H9 (cell line): Measurements from ENCODE around the gene SOHLH1. TPM values are rescaled to one million over a fixed set of nuclear protein-coding genes. Genes with fewer than 3 reads are reported as not detected.

ENCODE experiments used
- DNase-seq: peaks from one replicate; pipeline ENCODE4 v3.0.0-alpha.2; 2017
- H2AFZ ChIP-seq: one replicate; pipeline ENCODE4 v1.6.1; 2013; ENCODE audit warnings: mild to moderate bottlenecking, low read length, control low read depth, moderate library complexity
- H2AK5ac ChIP-seq: 2 replicates; pipeline ENCODE4 v1.6.1; 2013; ENCODE audit warnings: low read length, control low read depth, mixed read lengths; ENCODE audit not compliant: insufficient read length
- H2BK120ac ChIP-seq: one replicate; pipeline ENCODE4 v1.6.1; 2013; ENCODE audit warnings: low read depth, mild to moderate bottlenecking, low read length, control low read depth, inconsistent platforms; ENCODE audit not compliant: poor library complexity, severe bottlenecking
- H2BK12ac ChIP-seq: 2 replicates; pipeline ENCODE4 v1.6.1; 2013; ENCODE audit warnings: low read length, control low read depth, mixed read lengths, low read depth; ENCODE audit not compliant: insufficient read length
- H2BK15ac ChIP-seq: 2 replicates; pipeline ENCODE4 v1.6.1; 2013; ENCODE audit warnings: low read depth, low read length, control low read depth
- H2BK20ac ChIP-seq: one replicate; pipeline ENCODE4 v1.6.1; 2013; ENCODE audit warnings: low read depth, mild to moderate bottlenecking, low read length, control low read depth, inconsistent platforms; ENCODE audit not compliant: poor library complexity, severe bottlenecking
- H2BK5ac ChIP-seq: 2 replicates; pipeline ENCODE4 v1.6.1; 2013; ENCODE audit warnings: low read length, control low read depth, mixed read lengths; ENCODE audit not compliant: insufficient read length
- H3K14ac ChIP-seq: 2 replicates; pipeline ENCODE4 v1.6.1; 2013; ENCODE audit warnings: low read length, control low read depth; ENCODE audit not compliant: insufficient read depth
- H3K18ac ChIP-seq: 2 replicates; pipeline ENCODE4 v1.6.1; 2013; ENCODE audit warnings: low read depth, mild to moderate bottlenecking, mixed read lengths, low read length, control low read depth; ENCODE audit not compliant: insufficient read length
- H3K23ac ChIP-seq: 2 replicates; pipeline ENCODE4 v1.6.1; 2013; ENCODE audit warnings: low read length, control low read depth, mixed read lengths, low read depth; ENCODE audit not compliant: insufficient read length
- H3K23me2 ChIP-seq: 2 replicates; pipeline ENCODE4 v1.6.1; 2013; ENCODE audit warnings: low read depth, mild to moderate bottlenecking, mixed read lengths, low read length, control low read depth; ENCODE audit not compliant: insufficient read length, poor library complexity, severe bottlenecking
- H3K27ac ChIP-seq: 2 replicates; pipeline ENCODE4 v1.5.1; 2013; ENCODE audit warnings: low read length, control low read depth, mixed read lengths, low read depth; ENCODE audit not compliant: insufficient read length
- H3K27me3 ChIP-seq: 2 replicates; pipeline ENCODE4 v1.6.1; 2013; ENCODE audit warnings: low read length, control low read depth, inconsistent platforms; ENCODE audit not compliant: insufficient read depth
- H3K4ac ChIP-seq: 2 replicates; pipeline ENCODE4 v1.6.1; 2013; ENCODE audit warnings: low read depth, mild to moderate bottlenecking, control low read depth, inconsistent platforms, low read length, moderate library complexity
- H3K4me1 ChIP-seq: 2 replicates; pipeline ENCODE4 v1.6.1; 2013; ENCODE audit warnings: low read length, control low read depth, inconsistent platforms; ENCODE audit not compliant: insufficient read depth
- H3K4me2 ChIP-seq: 2 replicates; pipeline ENCODE4 v1.6.1; 2013; ENCODE audit warnings: low read length, control low read depth, mixed read lengths; ENCODE audit not compliant: insufficient read length, insufficient read depth
- H3K56ac ChIP-seq: 2 replicates; pipeline ENCODE4 v1.6.1; 2013; ENCODE audit warnings: low read depth, mild to moderate bottlenecking, mixed read lengths, low read length, control low read depth; ENCODE audit not compliant: insufficient read length
- H3K79me1 ChIP-seq: 2 replicates; pipeline ENCODE4 v1.6.1; 2013; ENCODE audit warnings: low read depth, mild to moderate bottlenecking, moderate library complexity, low read length, control low read depth, inconsistent platforms; ENCODE audit not compliant: insufficient read depth, poor library complexity, severe bottlenecking
- H3K79me2 ChIP-seq: 2 replicates; pipeline ENCODE4 v1.6.1; 2013; ENCODE audit warnings: low read length, control low read depth, inconsistent platforms; ENCODE audit not compliant: insufficient read depth
- H3K9ac ChIP-seq: 2 replicates; pipeline ENCODE4 v1.6.1; 2013; ENCODE audit warnings: low read length, control low read depth, mixed read lengths; ENCODE audit not compliant: insufficient read length; ENCODE audit errors: extremely low read depth
- H3K9me3 ChIP-seq: one replicate; pipeline ENCODE4 v1.6.1; 2013; ENCODE audit warnings: low read depth, low read length, inconsistent platforms; ENCODE audit not compliant: control insufficient read depth
- H3T11ph ChIP-seq: one replicate; pipeline ENCODE4 v1.6.1; 2013; ENCODE audit warnings: mild to moderate bottlenecking, low read length, control low read depth, inconsistent platforms
- H4K20me1 ChIP-seq: one replicate; pipeline ENCODE4 v1.6.1; 2013; ENCODE audit not compliant: control insufficient read depth, insufficient read length, insufficient read depth
- H4K5ac ChIP-seq: 2 replicates; pipeline ENCODE4 v1.6.1; 2013; ENCODE audit warnings: low read depth, mild to moderate bottlenecking, mixed read lengths, low read length, control low read depth; ENCODE audit not compliant: insufficient read length
- H4K8ac ChIP-seq: replicated peaks from 2 replicates; pipeline ENCODE4 v1.6.1; 2013; ENCODE audit warnings: low read length, control low read depth, mixed read lengths, low read depth; ENCODE audit not compliant: insufficient read length
- H4K91ac ChIP-seq: 2 replicates; pipeline ENCODE4 v1.6.1; 2013; ENCODE audit warnings: low read depth, mild to moderate bottlenecking, moderate library complexity, mixed read lengths, low read length, control low read depth; ENCODE audit not compliant: insufficient read length
- H3K27ac Mint-ChIP-seq, 3 experiments: 2 replicates in 2 of 3; 3 replicates in 1 of 3; pipeline ENCODE4 v1.8.0; 2020 to 2021; ENCODE audit warnings: mixed read lengths in 3 of 3, mild to moderate bottlenecking in 1 of 3, moderate library complexity in 1 of 3
- H3K27me3 Mint-ChIP-seq: 2 replicates; pipeline ENCODE4 v1.8.0; 2021; ENCODE audit warnings: low read depth, mild to moderate bottlenecking, moderate library complexity, mixed read lengths
- H3K36me3 Mint-ChIP-seq, 3 experiments: 2 replicates in 2 of 3; 3 replicates in 1 of 3; pipeline ENCODE4 v1.8.0; 2020 to 2021; ENCODE audit warnings: low read depth in 3 of 3, mixed read lengths in 3 of 3; ENCODE audit not compliant: insufficient read depth in 1 of 3
- H3K4me1 Mint-ChIP-seq, 2 experiments: 2 replicates each; pipeline ENCODE4 v1.8.0; 2020; ENCODE audit warnings: mixed read lengths in 2 of 2
- H3K4me3 Mint-ChIP-seq, 2 experiments: 2 replicates in 1 of 2; 3 replicates in 1 of 2; pipeline ENCODE4 v1.8.0; 2020 to 2021; ENCODE audit warnings: mild to moderate bottlenecking in 2 of 2, mixed read lengths in 2 of 2, moderate library complexity in 1 of 2
- H3K9me3 Mint-ChIP-seq, 2 experiments: 2 replicates in 1 of 2; 3 replicates in 1 of 2; pipeline ENCODE4 v1.8.0; 2020; ENCODE audit warnings: mild to moderate bottlenecking in 2 of 2, mixed read lengths in 2 of 2, moderate library complexity in 1 of 2
- WGBS: extraction: QIAGEN DNeasy Blood & Tissue Kit; methylation state at CpG from one replicate; pipeline ENCODE4 v1.1.7; 2013; ENCODE audit warnings: missing lambda C conversion rate, low lambda C conversion rate, mixed read lengths; ENCODE audit not compliant: insufficient read length; ENCODE audit errors: extremely low coverage; 5-methylcytosine and 5-hydroxymethylcytosine counted together
- total RNA-seq: library from RNA; stranded (reverse); gene quantifications from 2 replicates; pipeline ENCODE4 v1.2.1, GENCODE V29; 2021
- TF ChIP-seq, protein P1 (sequence below): fragments of 200-600 bp; sonication (generic); conservative IDR thresholded peaks from 3 replicates; pipeline ENCODE4 v1.8.0; 2021; ENCODE audit warnings: antibody characterized with exemption, mild to moderate bottlenecking

SOHLH1 gene
- total RNA-seq, 1 experiment from 2014 or later = not detected

DNA sequence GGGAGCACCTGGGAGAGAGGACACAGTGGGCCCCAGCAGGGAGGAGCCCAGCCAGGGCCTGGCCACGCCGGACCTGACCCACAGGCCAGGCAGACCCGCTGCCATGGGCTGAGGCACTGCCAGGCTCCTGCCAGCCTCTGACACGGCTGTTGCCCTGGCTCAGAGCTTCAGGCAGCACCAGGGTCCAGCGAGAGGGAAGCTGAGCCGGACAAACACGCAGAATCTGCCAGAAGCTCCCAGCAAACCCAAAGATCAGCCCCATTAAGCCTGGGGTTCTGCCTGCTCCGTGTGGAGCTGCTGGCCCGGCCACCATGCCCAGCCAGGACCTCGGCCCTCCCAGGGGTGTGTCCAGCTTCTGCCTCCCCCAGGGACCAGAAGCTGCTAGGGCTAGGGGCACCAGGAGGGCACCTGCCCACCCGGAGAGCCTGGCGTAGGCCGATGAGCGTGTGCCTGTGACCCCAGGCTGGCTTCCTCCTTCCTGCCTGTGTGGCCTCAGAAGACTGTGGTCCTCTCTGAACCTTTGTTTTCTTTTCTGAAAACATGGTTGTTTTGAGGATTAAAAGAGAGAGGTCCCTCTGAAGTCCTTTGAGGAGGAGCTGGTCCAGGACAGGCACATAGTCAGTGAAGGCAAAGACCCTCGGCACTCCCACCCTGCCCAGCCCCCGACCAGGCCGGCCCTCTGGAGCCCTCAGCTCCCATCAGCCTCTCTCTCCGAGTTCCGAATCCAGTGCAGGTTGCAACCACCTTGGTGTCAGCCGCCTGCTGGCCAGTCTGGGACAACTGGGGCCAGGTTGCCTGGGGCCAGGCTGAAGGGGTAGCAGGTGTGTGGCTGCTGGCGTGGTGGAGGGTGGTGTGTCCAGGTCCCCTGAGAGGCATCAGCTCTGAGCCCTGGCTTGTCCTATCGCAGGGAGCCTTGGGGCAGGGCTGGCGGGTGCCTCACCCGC lies 42.3 kb upstream of the SOHLH1 start:
- peaks cover 0 to 6% of the 10 kb centered on the region in 2 experiments; a peak in 3 of 4 replicates for H3K4me1 Mint-ChIP-seq

More for the DNA sequence above, 42.3 kb upstream of the SOHLH1 start:
- no peak overlapping the region for H2AFZ ChIP-seq
- H3K79me1 ChIP-seq = no peaks in the 10 kb centered on the region
- H2BK12ac ChIP-seq = no peak overlapping the region
- no peak overlapping the region for H2BK20ac ChIP-seq
- no peak overlapping the region for H3K56ac ChIP-seq
- H4K20me1 ChIP-seq = no peaks in the 10 kb centered on the region
- H3K4me1 ChIP-seq = no peaks in the 10 kb centered on the region
- H3K27ac ChIP-seq = no peak overlapping the region
- no peak overlapping the region for H4K5ac ChIP-seq
- no peak overlapping the region for H2BK5ac ChIP-seq
- H2AK5ac ChIP-seq = no peak overlapping the region
- H4K8ac ChIP-seq = no peak overlapping the region
- H3K14ac ChIP-seq = peak overlapping the region; percentile 24
- no peak overlapping the region for H3T11ph ChIP-seq
- H3K9me3 ChIP-seq = no peaks in the 10 kb centered on the region
- no peak overlapping the region for H2BK15ac ChIP-seq
- WGBS = no CpG with 5 or more reads among the region's 24 CpGs
- no peak overlapping the region for H3K4me2 ChIP-seq
- H3K23ac ChIP-seq = no peak overlapping the region
- H2BK120ac ChIP-seq = no peak overlapping the region
- H3K18ac ChIP-seq = no peak overlapping the region
- peak; percentile 49 for DNase-seq
- TF ChIP-seq, protein P1, sequence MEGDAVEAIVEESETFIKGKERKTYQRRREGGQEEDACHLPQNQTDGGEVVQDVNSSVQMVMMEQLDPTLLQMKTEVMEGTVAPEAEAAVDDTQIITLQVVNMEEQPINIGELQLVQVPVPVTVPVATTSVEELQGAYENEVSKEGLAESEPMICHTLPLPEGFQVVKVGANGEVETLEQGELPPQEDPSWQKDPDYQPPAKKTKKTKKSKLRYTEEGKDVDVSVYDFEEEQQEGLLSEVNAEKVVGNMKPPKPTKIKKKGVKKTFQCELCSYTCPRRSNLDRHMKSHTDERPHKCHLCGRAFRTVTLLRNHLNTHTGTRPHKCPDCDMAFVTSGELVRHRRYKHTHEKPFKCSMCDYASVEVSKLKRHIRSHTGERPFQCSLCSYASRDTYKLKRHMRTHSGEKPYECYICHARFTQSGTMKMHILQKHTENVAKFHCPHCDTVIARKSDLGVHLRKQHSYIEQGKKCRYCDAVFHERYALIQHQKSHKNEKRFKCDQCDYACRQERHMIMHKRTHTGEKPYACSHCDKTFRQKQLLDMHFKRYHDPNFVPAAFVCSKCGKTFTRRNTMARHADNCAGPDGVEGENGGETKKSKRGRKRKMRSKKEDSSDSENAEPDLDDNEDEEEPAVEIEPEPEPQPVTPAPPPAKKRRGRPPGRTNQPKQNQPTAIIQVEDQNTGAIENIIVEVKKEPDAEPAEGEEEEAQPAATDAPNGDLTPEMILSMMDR = peak; percentile 28; the same call in 2 of the 3 replicates
- no peaks in the 10 kb centered on the region for H3K79me2 ChIP-seq
- Mint-ChIP-seq H3K27me3 (peaks cover 9% of the 10 kb centered on the region), H3K4me3 (no peak overlapping the region), H3K36me3 (no peaks in the 10 kb centered on the region), H3K9me3 (no peaks in the 10 kb centered on the region), H3K27ac (no peak overlapping the region; a peak in 1 of 7 replicates)
- no peak overlapping the region for H4K91ac ChIP-seq
- peaks cover 3% of the 10 kb centered on the region for H3K23me2 ChIP-seq
- no peak overlapping the region for H3K9ac ChIP-seq
- H3K27me3 ChIP-seq = no peaks in the 10 kb centered on the region
- H3K4ac ChIP-seq = no peak overlapping the region
